ENCODE measurements around the gene GRIK5.
"Not testable (repeated sequence)": the region's sequence is repeated elsewhere in the genome, so short reads cannot be mapped to it uniquely, and the experiment has no call there.

Gene GRIK5

DNA sequence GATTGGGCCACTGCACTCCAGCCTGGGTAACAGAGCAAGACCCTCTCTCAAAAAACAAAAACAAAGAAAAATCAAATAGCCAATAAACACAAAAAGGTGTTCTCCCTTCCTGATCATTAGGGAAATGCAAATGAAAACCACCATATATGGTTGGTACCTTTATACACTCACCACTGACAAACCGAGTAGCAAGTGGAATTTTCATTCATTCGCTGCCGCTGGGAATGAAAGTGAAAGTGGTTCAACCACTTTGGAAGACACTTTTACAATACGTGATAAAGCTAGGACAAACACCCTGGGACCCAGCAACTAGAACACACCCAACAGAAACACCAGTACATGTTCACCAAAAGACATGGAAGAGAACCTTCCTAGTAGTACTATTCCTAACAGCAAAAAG, 21.0 kb downstream of the GRIK5 start:
- DNase-seq (ENCODE audit: low read depth), result no peak

DNA sequence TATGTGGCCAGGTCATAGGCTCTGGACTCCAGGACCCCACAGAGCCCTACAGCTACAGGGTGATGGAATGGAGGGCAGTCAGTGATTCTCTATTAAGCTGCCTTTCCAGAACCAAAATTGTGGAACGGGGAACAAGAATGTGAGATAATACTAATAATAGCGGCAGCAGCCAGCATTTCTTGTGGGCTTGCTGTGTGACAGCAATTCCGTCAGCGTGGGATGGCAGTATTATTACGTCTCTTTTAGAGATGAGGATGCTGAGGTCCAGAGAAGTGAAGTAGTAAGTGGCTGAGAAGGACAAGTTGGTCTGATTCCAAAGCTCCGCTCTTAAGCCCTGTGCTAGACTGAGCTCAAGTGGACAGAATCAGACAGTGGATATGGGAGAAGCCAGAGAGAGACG, 24.4 kb downstream of the GRIK5 start:
- no peak for DNase-seq (ENCODE audit: low read depth)

GRCh38 chr19:42042455-42043170, 27.4 kb downstream of the GRIK5 start:
- DNase-seq (ENCODE audit: low read depth), result no peak

- DNase-seq (ENCODE audit: low read depth), result not testable (repeated sequence)
These were observed 29.5 kb downstream of the GRIK5 start for GRCh38 chr19:42040491-42040890.

- DNase-seq (ENCODE audit: low read depth), result no peak
These were observed 30.0 kb downstream of the GRIK5 start for GRCh38 chr19:42040031-42040430.

DNA sequence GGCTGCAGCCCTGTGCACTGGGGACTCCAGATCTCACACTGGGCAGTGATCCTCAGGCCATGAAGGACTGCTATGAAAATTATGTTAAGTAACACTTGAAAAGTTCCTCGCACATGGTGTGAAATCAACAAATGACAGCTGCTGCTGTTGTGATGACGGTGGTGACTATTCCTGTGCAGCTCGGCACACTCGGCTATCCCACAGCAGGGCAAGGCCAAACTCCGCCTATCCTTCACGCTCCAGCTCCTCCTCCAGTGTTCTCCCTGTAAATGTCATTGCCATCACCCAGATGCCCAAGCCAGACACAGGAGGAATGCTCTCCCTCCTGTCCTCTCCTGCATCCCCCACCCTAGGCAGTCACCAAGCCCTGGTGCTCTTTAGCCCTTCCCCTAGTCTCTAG, 31.3 kb downstream of the GRIK5 start:
- DNase-seq (ENCODE audit: low read depth), result no peak

DNA sequence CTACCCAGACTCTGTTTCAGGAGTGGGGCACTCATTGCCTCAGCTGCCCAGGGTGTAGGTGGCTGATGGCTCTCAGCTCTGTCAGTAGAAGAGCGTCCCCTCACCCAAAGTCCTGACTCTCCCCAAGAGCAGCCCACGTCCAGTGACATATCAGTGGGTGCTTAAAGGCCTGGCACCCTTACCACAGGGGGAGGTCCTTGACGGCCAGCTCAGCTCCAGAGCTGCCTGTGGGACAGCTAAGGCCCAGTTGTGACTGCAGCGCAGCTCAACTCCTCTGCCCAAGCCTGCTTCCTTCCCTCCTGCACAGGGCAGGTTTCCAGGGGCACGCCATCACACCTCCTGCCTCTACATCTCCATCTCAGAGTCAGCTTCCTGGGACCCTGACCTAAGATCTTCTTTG, 32.4 kb downstream of the GRIK5 start:
- DNase-seq (ENCODE audit: low read depth), result no peak

GRCh38 chr19:42034640-42035391, 35.2 kb downstream of the GRIK5 start:
- not testable (repeated sequence) for DNase-seq (ENCODE audit: low read depth)

GRCh38 chr19:42033413-42033812, 36.6 kb downstream of the GRIK5 start:
- DNase-seq (ENCODE audit: low read depth), result no peak

- DNase-seq (ENCODE audit: low read depth), result no peak
These were observed 37.6 kb downstream of the GRIK5 start for GRCh38 chr19:42032431-42032830.

DNA sequence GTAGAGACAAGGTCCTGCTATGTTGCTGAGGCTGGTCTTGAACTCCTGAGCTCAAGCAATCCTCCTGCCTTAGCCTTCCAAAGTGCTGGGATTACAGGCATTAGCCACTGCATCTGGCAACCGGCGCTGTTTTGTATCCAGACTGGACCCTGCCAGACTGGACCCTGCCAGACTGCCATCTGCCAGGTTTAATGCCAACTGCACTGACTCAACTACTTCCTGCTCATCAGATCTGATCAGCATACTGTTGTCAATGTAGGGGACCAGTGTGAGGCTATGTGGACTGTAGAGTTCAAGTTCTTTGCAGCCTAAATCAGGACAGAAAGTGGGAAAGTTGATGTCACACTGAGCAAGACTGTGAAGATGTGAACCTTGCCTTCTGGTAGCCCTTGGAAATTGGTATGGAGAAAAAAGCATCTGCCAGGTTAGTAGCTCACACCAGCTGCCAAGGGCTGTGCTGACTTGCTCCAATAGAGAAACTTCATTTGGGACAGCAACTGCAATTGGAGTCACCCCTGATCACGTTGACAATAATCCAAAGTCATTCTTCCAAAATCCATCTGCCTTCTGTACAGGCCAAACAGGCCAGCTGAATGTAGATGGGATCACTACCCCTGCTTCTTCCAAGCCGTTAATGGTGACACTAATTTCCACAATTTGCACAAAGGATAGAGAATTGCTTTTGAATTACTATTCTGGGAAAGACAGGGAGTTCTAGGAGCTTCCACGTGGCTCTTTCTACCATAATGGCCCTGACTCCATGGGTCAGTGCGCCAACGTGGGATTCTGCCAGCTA, 39.2 kb downstream of the GRIK5 start:
- DNase-seq (ENCODE audit: low read depth), result no peak

DNA sequence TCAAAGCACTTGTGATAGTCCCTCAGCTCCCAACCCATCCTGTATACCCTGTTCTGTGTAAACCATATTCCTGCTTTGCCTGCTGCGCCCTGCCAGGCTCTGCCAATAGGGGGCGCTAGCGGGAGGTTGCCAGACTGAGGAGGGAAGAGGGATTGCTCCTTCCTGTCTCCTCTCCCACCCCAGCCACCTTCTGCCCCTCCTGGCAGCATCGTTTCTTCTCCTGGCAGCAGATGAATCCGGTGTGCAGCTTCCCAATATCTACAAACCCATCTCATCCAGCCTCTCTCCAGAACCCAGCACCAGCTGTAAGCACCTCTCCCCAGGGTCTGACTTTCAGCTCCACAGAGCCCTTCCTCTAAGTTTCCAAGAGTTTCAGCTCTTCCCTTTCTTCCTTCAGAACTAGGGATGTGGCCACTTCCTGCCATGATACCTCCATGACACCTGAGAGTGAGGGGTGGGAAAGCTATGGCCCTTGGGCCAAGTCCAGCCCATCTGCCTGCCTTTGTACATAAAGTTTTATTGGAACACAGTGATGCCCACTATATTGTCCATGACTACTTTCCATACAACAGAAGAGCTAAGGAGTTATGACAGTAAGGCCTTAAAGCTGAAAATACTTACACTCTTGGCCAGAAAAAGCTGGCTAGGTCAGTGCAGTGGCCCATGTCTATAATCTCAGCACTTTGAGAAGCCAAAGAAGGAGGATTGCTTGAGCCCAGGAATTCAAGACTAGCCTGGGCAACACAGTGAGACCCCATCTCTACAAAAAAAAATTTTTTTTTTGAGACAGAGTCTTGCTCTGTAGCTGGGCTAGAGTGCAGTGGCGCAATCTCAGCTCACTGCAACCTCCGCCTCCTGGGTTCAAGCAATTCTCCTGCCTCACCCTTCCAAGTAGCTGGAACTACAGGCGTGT, 41.4 kb downstream of the GRIK5 start:
- no peak for DNase-seq (ENCODE audit: low read depth)

GRCh38 chr19:42024622-42025111, 45.3 kb downstream of the GRIK5 start:
- no peak for DNase-seq (ENCODE audit: low read depth)

DNA sequence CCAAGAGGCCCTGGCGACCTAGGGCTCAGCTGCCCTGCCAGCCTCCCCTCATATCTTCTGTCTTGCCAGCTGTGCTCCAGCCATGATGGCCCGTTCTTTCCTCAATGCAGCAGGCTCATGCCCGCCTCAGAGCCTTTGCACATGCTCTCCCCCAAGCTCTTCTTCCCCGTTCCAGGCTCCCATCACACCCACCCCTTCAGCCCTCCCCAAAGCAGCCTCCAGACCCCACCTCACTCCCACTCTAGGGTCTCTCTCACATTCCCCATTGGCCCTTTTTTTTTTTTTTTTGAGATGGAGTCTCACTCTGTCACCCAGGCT, 46.1 kb downstream of the GRIK5 start:
- no peak for DNase-seq (ENCODE audit: low read depth)

DNA sequence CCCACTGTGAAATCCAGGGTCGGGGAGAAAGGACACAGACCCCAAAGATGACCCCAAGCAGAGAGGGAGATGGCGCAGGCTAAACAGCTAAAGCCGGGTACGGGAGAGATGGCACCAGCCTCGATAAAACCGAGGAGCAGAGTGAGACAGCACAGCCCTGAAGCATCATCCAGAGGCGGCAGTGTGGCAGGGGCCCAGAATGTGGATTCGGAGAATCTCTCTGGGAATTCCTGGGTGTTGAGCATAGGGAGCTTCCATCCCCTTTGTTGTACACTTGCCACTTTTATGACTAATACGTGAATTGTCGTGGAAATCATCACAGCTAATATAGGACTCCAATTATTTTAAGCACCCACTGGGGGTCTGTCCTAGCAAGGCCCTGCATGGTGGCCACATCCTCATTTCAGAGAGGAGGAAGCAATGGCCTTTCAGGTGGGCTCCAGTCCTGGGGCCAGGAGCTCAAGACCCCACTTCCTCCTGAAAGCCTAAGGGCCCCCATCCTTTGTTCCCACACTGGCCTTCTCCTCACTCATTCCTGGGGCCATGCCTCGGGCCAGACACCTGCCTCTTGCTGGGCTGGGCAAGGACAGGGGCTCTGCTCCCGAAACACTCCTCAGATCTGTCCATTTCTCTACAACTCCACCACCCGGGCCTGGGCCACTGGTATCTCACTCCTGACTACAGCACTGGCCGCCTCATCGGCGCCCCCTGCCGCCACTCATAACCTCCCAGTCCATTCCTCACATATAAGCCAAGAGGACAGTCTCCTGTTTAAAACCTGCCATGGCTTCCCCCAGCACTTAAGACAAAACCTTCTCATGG, 46.7 kb downstream of the GRIK5 start:
- DNase-seq (ENCODE audit: low read depth), result no peak

- DNase-seq (ENCODE audit: low read depth), result no peak
These were observed 47.4 kb downstream of the GRIK5 start for GRCh38 chr19:42022616-42023015.

GRCh38 chr19:42021185-42021584, 48.8 kb downstream of the GRIK5 start:
- DNase-seq (ENCODE audit: low read depth), result no peak

- DNase-seq (ENCODE audit: low read depth), result no peak
These were observed 51.4 kb downstream of the GRIK5 start for GRCh38 chr19:42018503-42019193.

DNA sequence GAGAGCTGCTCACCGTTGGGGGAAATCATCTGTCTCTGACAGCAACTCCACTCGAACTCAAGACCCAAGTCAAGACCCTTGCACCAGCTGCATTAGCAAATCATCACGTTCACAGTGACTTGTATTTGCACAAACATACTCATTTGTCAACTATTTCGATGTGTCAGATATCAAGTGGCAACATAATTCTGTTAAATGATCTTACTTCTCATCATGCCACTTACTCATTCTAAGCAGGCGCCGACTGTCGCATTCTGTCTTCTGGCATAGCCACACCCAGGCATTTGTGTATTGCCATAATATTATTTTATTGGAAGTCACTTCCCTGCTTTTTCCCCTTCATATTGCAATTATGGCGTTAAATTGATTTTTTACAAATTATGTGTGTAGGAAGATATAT, 53.0 kb downstream of the GRIK5 start:
- DNase-seq (ENCODE audit: low read depth), result no peak

DNA sequence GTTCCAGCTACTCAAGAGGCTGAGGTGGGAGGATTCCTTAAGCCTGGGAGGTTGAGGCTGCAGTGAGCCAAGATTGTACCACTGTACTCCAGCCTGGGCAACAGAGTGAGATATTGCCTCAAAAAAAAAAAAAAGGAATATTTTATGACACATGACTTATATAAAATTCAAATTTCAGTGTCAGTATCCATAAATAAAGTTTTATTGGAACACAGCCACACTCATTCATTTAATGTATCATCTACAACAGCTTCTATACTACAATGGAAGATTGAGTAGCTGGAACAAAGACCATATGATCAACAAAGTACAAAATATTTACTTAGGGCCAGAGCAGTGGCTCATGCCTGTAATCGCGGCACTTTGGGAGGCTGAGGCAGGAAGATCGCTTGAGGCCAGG, 57.3 kb downstream of the GRIK5 start:
- not testable (repeated sequence) for DNase-seq (ENCODE audit: low read depth)

All from non-pigmented ciliary epithelial cell (primary cell).